ENCODE measurements around the gene VSIG10L2. TPM values are rescaled to one million over a fixed set of nuclear protein-coding genes. Genes with fewer than 3 reads are reported as not detected.

The VSIG10L2 gene
- total RNA-seq, 1 experiment from 2014 or later: not detected

DNA sequence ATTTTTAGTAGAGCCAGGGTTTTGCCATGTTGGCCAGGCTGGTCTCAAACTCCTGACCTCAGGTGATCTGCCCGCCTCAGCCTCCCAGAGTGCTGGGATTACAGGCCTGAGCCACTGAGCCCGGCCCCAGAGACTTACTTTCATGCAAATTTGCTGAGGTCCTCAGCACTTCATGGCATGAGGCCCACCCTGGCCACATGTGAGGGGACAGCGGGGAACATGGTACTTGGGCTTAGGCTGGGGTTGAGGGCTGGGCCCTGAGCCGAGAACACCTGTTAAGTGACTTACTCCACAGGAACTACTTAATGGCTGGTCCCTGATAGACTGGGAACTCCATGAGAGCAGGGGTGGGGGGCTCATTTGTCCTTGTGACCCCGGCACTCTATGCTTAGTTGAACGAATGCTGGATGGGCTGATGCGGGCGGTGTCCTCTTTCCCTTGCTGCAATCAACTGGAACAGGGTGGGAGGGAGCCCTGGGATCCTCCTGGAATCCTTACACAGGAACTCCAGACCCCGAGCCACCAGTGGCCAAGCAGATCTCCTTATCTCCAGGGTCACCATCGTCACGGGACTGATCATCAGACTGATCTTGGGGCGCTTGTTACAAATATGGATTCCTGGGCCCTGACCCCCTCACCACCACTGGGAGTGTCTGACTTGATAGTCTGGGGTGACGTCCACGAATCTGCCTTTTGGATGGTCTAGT lies 1.0 kb downstream of the VSIG10L2 start:
- H3K36me3 ChIP-seq (ENCODE audit: low read depth): no peaks in the 10 kb centered on the region
- ChIA-PET CTCF (no interaction called here), POLR2A (ENCODE audit: unreplicated experiment) (interaction anchor here (0.6 kb wide), 1 partner anchor 36 kb away, joined by 6 read pairs; no protein-coding TSS in a partner anchor)
- no TSS peak for BruUV-seq (replicated peaks)
- no peaks in the 10 kb centered on the region for H3K27me3 ChIP-seq (ENCODE audit: insufficient read depth, low read depth)
- TF ChIP-seq, protein P1, sequence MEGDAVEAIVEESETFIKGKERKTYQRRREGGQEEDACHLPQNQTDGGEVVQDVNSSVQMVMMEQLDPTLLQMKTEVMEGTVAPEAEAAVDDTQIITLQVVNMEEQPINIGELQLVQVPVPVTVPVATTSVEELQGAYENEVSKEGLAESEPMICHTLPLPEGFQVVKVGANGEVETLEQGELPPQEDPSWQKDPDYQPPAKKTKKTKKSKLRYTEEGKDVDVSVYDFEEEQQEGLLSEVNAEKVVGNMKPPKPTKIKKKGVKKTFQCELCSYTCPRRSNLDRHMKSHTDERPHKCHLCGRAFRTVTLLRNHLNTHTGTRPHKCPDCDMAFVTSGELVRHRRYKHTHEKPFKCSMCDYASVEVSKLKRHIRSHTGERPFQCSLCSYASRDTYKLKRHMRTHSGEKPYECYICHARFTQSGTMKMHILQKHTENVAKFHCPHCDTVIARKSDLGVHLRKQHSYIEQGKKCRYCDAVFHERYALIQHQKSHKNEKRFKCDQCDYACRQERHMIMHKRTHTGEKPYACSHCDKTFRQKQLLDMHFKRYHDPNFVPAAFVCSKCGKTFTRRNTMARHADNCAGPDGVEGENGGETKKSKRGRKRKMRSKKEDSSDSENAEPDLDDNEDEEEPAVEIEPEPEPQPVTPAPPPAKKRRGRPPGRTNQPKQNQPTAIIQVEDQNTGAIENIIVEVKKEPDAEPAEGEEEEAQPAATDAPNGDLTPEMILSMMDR (conservative IDR thresholded peaks at IDR 0.05): no peak
- no peak for TF ChIP-seq EZH2 (IDR thresholded peaks at IDR 0.05; ENCODE audit: low read depth)
- no peaks in the 10 kb centered on the region for H3F3A ChIP-seq (ENCODE audit: insufficient read depth, low read depth)
- H3K9me3 ChIP-seq (ENCODE audit: insufficient read depth, low read depth): no peaks in the 10 kb centered on the region
- intact Hi-C loops (cut with micrococcal nuclease; ENCODE audit: unreplicated experiment): no loop called here
- DNase-seq: no peak
- H3K9me2 ChIP-seq (ENCODE audit: insufficient read depth): no peaks in the 10 kb centered on the region
- no peak overlapping the region for H3K4me3 ChIP-seq
- H3K4me1 ChIP-seq (replicated peaks; ENCODE audit: insufficient read depth): no peaks in the 10 kb centered on the region
- H2AFZ ChIP-seq: no peak overlapping the region
- H4K20me1 ChIP-seq (ENCODE audit: insufficient read depth): no peaks in the 10 kb centered on the region
- no peak overlapping the region for H3K4me2 ChIP-seq
- H3K79me2 ChIP-seq (ENCODE audit: low read depth): no peaks in the 10 kb centered on the region
- H3K27ac ChIP-seq: no peak overlapping the region

DNA sequence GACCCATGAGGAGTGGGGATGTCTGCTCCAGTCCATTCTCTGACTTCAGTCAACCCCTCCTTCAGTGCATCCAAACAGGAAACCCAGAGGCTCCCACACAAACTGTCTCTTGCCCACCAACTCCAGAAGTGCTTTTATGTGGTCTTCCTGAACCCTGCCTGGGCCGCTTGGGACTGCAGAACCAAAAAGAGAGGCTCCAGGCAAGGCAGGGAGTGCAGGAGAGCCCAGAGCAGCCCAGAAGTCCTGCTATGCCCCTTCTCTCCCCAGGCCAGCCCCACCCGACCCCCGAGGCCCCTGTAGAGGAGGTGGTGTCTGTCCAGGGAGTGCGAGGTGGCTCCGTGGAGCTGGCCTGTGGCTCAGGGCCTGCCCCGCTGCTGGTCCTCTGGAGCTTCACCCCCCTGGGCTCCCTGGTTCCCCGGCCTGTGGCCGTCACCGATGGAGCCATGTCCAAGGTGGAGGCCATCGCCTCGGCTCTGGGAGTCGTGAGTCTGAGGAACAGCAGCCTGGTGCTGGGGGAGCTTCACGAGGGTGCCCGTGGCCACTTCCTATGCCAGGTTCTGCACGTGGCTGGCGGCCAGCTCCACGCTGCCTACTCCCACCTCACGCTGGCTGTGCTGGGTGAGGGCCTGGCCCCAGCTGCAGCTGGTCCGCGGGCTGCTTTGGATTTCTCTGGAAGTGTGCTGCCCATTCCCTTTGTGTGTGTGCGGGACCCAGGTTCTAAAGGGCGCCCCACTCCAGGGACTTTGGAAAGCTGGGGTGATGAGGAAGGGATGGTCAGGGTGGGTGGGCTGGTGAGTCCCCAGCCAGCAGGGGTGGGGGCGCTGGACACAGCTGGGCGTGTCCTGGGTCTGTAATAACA lies 1.8 kb downstream of the VSIG10L2 start:
- intact Hi-C loops (cut with micrococcal nuclease; ENCODE audit: unreplicated experiment): no loop called here
- no peaks in the 10 kb centered on the region for H3K9me3 ChIP-seq (ENCODE audit: insufficient read depth, low read depth)
- no peaks in the 10 kb centered on the region for H3K36me3 ChIP-seq (ENCODE audit: low read depth)
- no peaks in the 10 kb centered on the region for H3K79me2 ChIP-seq (ENCODE audit: low read depth)
- CTCF ChIA-PET: no interaction called here
- POLR2A ChIA-PET (ENCODE audit: unreplicated experiment): interaction anchor here (0.7 kb wide), 1 partner anchor 14 kb away, joined by 9 read pairs; no protein-coding TSS in a partner anchor
- H3F3A ChIP-seq (ENCODE audit: insufficient read depth, low read depth): no peaks in the 10 kb centered on the region
- H3K4me2 ChIP-seq: no peak overlapping the region
- H3K27me3 ChIP-seq (ENCODE audit: insufficient read depth, low read depth): no peaks in the 10 kb centered on the region
- no TSS peak for BruUV-seq (replicated peaks)
- no peaks in the 10 kb centered on the region for H4K20me1 ChIP-seq (ENCODE audit: insufficient read depth)
- DNase-seq: no peak
- no peaks in the 10 kb centered on the region for H3K9me2 ChIP-seq (ENCODE audit: insufficient read depth)
- H2AFZ ChIP-seq: no peak overlapping the region
- H3K27ac ChIP-seq: no peak overlapping the region
- no peaks in the 10 kb centered on the region for H3K4me1 ChIP-seq (replicated peaks; ENCODE audit: insufficient read depth)
- no peak overlapping the region for H3K4me3 ChIP-seq
- TF ChIP-seq EZH2 (IDR thresholded peaks at IDR 0.05; ENCODE audit: low read depth): no peak
- TF ChIP-seq, protein P1 (conservative IDR thresholded peaks at IDR 0.05): no peak

DNA sequence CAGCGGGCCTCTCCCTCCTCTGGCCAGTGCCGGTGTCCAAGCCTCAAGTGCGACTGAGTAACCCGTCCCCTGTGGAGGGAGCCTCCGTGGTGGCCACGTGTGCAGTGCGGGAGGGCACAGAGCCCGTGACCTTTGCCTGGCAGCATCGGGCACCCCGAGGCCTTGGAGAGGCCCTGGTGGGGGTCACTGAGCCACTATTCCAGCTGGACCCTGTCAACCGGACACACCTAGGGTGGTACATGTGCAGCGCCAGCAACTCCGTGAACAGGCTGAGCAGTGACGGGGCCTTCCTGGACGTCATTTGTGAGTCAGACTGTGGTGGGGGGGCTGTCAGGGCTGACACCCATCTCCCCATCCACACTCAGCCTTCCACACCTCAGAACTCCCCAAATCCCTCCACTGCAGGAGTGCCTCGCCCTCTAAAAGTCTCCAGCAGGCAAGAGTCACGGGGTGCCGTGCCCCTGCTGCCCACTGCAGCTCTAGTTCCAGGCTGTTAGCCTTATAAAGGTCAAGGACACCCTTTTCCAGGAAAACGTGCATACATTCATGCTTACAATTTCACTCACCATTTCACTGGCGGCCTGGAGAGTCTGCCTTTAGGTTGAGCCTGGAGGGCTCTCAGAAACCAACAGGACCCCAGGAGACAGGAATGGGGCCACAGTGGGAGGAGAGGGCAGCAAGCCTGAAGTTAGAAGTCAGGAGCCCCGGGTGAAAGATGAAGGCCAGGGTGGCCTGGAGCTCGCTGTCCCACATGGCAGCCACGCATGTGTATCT lies 2.6 kb downstream of the VSIG10L2 start:
- intact Hi-C loops (cut with micrococcal nuclease; ENCODE audit: unreplicated experiment): no loop called here
- Histone ChIP-seq H3K27ac (no peak overlapping the region), H3K4me1 (replicated peaks; ENCODE audit: insufficient read depth) (no peaks in the 10 kb centered on the region), H2AFZ (no peak overlapping the region), H3K27me3 (ENCODE audit: insufficient read depth, low read depth) (no peaks in the 10 kb centered on the region), H3K4me3 (no peak overlapping the region), H3K9me3 (ENCODE audit: insufficient read depth, low read depth) (no peaks in the 10 kb centered on the region), H3K4me2 (no peak overlapping the region), H3K79me2 (ENCODE audit: low read depth) (no peaks in the 10 kb centered on the region), H3K9me2 (ENCODE audit: insufficient read depth) (no peaks in the 10 kb centered on the region), H3F3A (ENCODE audit: insufficient read depth, low read depth) (no peaks in the 10 kb centered on the region), H4K20me1 (ENCODE audit: insufficient read depth) (no peaks in the 10 kb centered on the region), H3K36me3 (ENCODE audit: low read depth) (no peaks in the 10 kb centered on the region)
- ChIA-PET POLR2A (ENCODE audit: unreplicated experiment) (no interaction called here), CTCF (no interaction called here)
- TF ChIP-seq EZH2 (IDR thresholded peaks at IDR 0.05; ENCODE audit: low read depth): no peak
- TF ChIP-seq, protein P1 (conservative IDR thresholded peaks at IDR 0.05): no peak
- no peak for DNase-seq
- no TSS peak for BruUV-seq (replicated peaks)
